HCT116 (cell line): ENCODE measurements around the gene STK32C. TPM values are rescaled to one million over a fixed set of nuclear protein-coding genes. Genes with fewer than 3 reads are reported as not detected.
A peak's percentile ranks its signal among the peaks of the same experiment; 100 is the strongest.

ENCODE experiments used
- ATAC-seq: fragments of 200-7000 bp; cut with Tn5 transposase; 2 replicates; pipeline ENCODE4 v1.9.1; 2020; ENCODE audit warnings: mild to moderate bottlenecking, moderate library complexity
- BruUV-seq: library from RNA; stranded (reverse); fragments of 400-500 nt; replicated peaks from 2 replicates; lab custom pipeline; 2021; lab: Mats Ljungman, UMichigan
- CTCF ChIA-PET: fragments of 300-600 bp; sonication (Branson Sonifier 250); formaldehyde crosslinking; loops from one replicate; lab custom pipeline; 2021; ENCODE audit warnings: antibody characterized with exemption; lab: Charles Lee
- POLR2A ChIA-PET: fragments of 300-600, 350-600 bp; sonication (Branson Sonifier 250); formaldehyde crosslinking; loops from one replicate; lab custom pipeline; 2021; ENCODE audit warnings: antibody characterized with exemption; lab: Charles Lee
- RAD21 ChIA-PET, 2 experiments: fragments of 300-600 bp; sonication (Branson Sonifier 250); formaldehyde crosslinking; loops; one replicate each; lab custom pipeline; 2023; ENCODE audit warnings: low total read pairs in 2 of 2; ENCODE audit not compliant: uncharacterized antibody in 2 of 2, unreplicated experiment in 2 of 2, low non-redundant PET in 1 of 2; lab: Charles Lee
- DNase-seq: peaks from one replicate; pipeline ENCODE4 v3.0.0-alpha.2; 2010; ENCODE audit warnings: low read depth, low spot score
- H2AFZ ChIP-seq: fragments of 200-600 bp; shearing (Covaris generic), sonication (generic); 2 replicates; pipeline ENCODE4 v1.6.1; 2017; ENCODE audit warnings: low read depth, mixed run types, mixed read lengths, antibody characterized with exemption, low read length; ENCODE audit not compliant: poor library complexity, severe bottlenecking
- H3K27ac ChIP-seq: 2 replicates; pipeline ENCODE4 v1.5.1; 2012; ENCODE audit warnings: low read depth, low read length
- H3K27me3 ChIP-seq: fragments of 200-600 bp; sonication (generic); 2 replicates; pipeline ENCODE4 v1.6.1; 2016; ENCODE audit warnings: mixed run types, low read length, mixed read lengths; ENCODE audit not compliant: insufficient read depth
- H3K36me3 ChIP-seq, 2 experiments: fragments of 200-500 bp in 1 of 2; fragments of 200-600 bp in 1 of 2; sonication (Bioruptor generic) in 1 of 2; sonication (generic) in 1 of 2; 2 replicates each; pipeline versions ENCODE4 v1.5.1 to v1.6.1; 2014 to 2016; ENCODE audit warnings: low read length in 2 of 2, inconsistent platforms in 1 of 2, mixed read lengths in 1 of 2, mixed run types in 1 of 2; ENCODE audit not compliant: insufficient read depth in 2 of 2, control insufficient read depth in 1 of 2
- H3K4me1 ChIP-seq, 2 experiments: fragments of 200-600 bp in 1 of 2; sonication (generic) in 1 of 2; 2 replicates each; pipeline versions ENCODE4 v1.5.1 to v1.6.1; 2012 to 2017; ENCODE audit warnings: low read length in 2 of 2, inconsistent platforms in 1 of 2, mild to moderate bottlenecking in 1 of 2, mixed read lengths in 1 of 2, mixed run types in 1 of 2, moderate library complexity in 1 of 2; ENCODE audit not compliant: insufficient read depth in 2 of 2, control insufficient read depth in 1 of 2
- H3K4me2 ChIP-seq: fragments of 200-600 bp; sonication (generic); 2 replicates; pipeline ENCODE4 v1.6.1; 2017; ENCODE audit warnings: mixed run types, low read length, mixed read lengths
- H3K4me3 ChIP-seq, 2 experiments: fragments of 200-600 bp in 1 of 2; sonication (generic) in 1 of 2; replicated peaks in 1 of 2; 2 replicates each; pipeline ENCODE4 v1.5.1; 2011 to 2016; ENCODE audit warnings: low read length in 2 of 2, control low read depth in 1 of 2, low read depth in 1 of 2, mild to moderate bottlenecking in 1 of 2, mixed read lengths in 1 of 2, mixed run types in 1 of 2
- H3K79me2 ChIP-seq: fragments of 200-600 bp; sonication (generic); 2 replicates; pipeline ENCODE4 v1.6.1; 2017; ENCODE audit warnings: mild to moderate bottlenecking, mixed run types, low read length, moderate library complexity, mixed read lengths; ENCODE audit not compliant: insufficient read depth
- H3K9ac ChIP-seq: fragments of 200-600 bp; sonication (generic); 2 replicates; pipeline ENCODE4 v1.6.1; 2016; ENCODE audit warnings: low read length, mixed read lengths
- H3K9me2 ChIP-seq: fragments of 200-600 bp; sonication (generic), shearing (Covaris generic); 2 replicates; pipeline ENCODE4 v1.6.1; 2017; ENCODE audit warnings: mixed run types, mild to moderate bottlenecking, moderate library complexity; ENCODE audit not compliant: insufficient read depth
- H3K9me3 ChIP-seq, 2 experiments: fragments of 200-500 bp in 1 of 2; fragments of 200-600 bp in 1 of 2; sonication (Bioruptor generic) in 1 of 2; sonication (generic) in 1 of 2; 2 replicates each; pipeline ENCODE4 v1.6.1; 2014 to 2017; ENCODE audit warnings: low read length in 2 of 2, mixed read lengths in 2 of 2, inconsistent platforms in 1 of 2, low read depth in 1 of 2, mild to moderate bottlenecking in 1 of 2, mixed run types in 1 of 2, moderate library complexity in 1 of 2; ENCODE audit not compliant: control insufficient read depth in 1 of 2, insufficient read depth in 1 of 2
- H4K20me1 ChIP-seq: fragments of 200-600 bp; sonication (generic), shearing (Covaris generic); 2 replicates; pipeline ENCODE4 v1.6.1; 2017; ENCODE audit warnings: mixed run types, mild to moderate bottlenecking, moderate library complexity; ENCODE audit not compliant: insufficient read depth
- CEBPB ChIP-seq: IDR thresholded peaks from 2 replicates; pipeline ENCODE4 v1.6.1; 2012; ENCODE audit warnings: low read depth
- EZH2 ChIP-seq: fragments of 200-600 bp; sonication (generic); IDR thresholded peaks from 2 replicates; pipeline ENCODE4 v1.6.1; 2017; ENCODE audit warnings: antibody characterized with exemption, mixed run types
- FOSL1 ChIP-seq: IDR thresholded peaks from 2 replicates; pipeline ENCODE4 v1.6.1; 2012; ENCODE audit warnings: low read depth
- JUND ChIP-seq: IDR thresholded peaks from 2 replicates; pipeline ENCODE4 v1.6.1; 2012
- MAX ChIP-seq: IDR thresholded peaks from 2 replicates; pipeline ENCODE4 v1.6.1; 2012
- POLR2AphosphoS5 ChIP-seq: IDR thresholded peaks from 2 replicates; pipeline ENCODE4 v1.6.1; 2011; ENCODE audit warnings: mild to moderate bottlenecking, low read depth, low read length, moderate library complexity
- SIN3A ChIP-seq: IDR thresholded peaks from 2 replicates; pipeline ENCODE4 v1.6.1; 2012; ENCODE audit warnings: low read depth
- SP1 ChIP-seq: IDR thresholded peaks from 2 replicates; pipeline ENCODE4 v1.6.1; 2012; ENCODE audit warnings: low read depth
- TCF7L2 ChIP-seq: IDR thresholded peaks from 2 replicates; pipeline ENCODE4 v1.7.0; 2011; ENCODE audit warnings: borderline replicate concordance, inconsistent platforms; ENCODE audit not compliant: insufficient read depth, insufficient read length; ENCODE audit errors: extremely low read depth
- YY1 ChIP-seq: IDR thresholded peaks from 2 replicates; pipeline ENCODE4 v1.6.1; 2011; ENCODE audit warnings: low read length, low read depth, moderate library complexity, mild to moderate bottlenecking; ENCODE audit not compliant: insufficient replicate concordance; ENCODE audit errors: extremely low read depth
- ZFX ChIP-seq: fragments of 450-650 bp; IDR thresholded peaks from 2 replicates; pipeline ENCODE4 v1.6.1; 2017
- ZNF274 ChIP-seq: fragments of 200-500 bp; sonication (Bioruptor generic); IDR thresholded peaks from 2 replicates; pipeline ENCODE4 v1.6.1; 2014; ENCODE audit warnings: mild to moderate bottlenecking, low read depth, low read length, inconsistent platforms
- intact Hi-C: fragments of 100-400 bp; cut with micrococcal nuclease; formaldehyde crosslinking; loops from 2 replicates; pipeline ENCODE4 v1.10.0; 2022
- total RNA-seq: library from RNA; stranded (reverse); gene quantifications from one replicate; pipeline ENCODE4 v1.2.1, GENCODE V29; 2021; ENCODE audit not compliant: unreplicated experiment
- TF ChIP-seq, protein P1 (sequence below): IDR thresholded peaks from 2 replicates; pipeline ENCODE4 v1.6.1; 2012

The STK32C gene
- total RNA-seq, 1 experiment from 2014 or later, result 29.7 TPM

- H2AFZ ChIP-seq, result no peak overlapping the region
- H3K36me3 ChIP-seq, result no peaks in the 10 kb centered on the region
- intact Hi-C loops, result no loop called here
- no peaks in the 10 kb centered on the region for H3K9me3 ChIP-seq
- CTCF ChIA-PET, result no interaction called here
- RAD21 ChIA-PET, result no interaction called here
- H3K27me3 ChIP-seq, result no peaks in the 10 kb centered on the region
- BruUV-seq, result no TSS peak
- POLR2A ChIA-PET, result no interaction called here
- no peak for DNase-seq
- no peaks in the 10 kb centered on the region for H3K9me2 ChIP-seq
- H3K27ac ChIP-seq, result no peak overlapping the region
- no peaks in the 10 kb centered on the region for H3K79me2 ChIP-seq
- H3K4me3 ChIP-seq, result no peak overlapping the region
- H4K20me1 ChIP-seq, result no peaks in the 10 kb centered on the region
- H3K4me2 ChIP-seq, result no peak overlapping the region
- peak; percentile 73 for ATAC-seq
- TF ChIP-seq EZH2 (no peak), FOSL1 (no peak), MAX (no peak), CEBPB (no peak), POLR2AphosphoS5 (no peak), SP1 (no peak), ZFX (no peak), ZNF274 (no peak), TCF7L2 (no peak), JUND (no peak), SIN3A (no peak), YY1 (no peak)
- TF ChIP-seq, protein P1, sequence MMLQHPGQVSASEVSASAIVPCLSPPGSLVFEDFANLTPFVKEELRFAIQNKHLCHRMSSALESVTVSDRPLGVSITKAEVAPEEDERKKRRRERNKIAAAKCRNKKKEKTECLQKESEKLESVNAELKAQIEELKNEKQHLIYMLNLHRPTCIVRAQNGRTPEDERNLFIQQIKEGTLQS, result no peak
- H3K9ac ChIP-seq, result no peak overlapping the region
- H3K4me1 ChIP-seq, result no peaks in the 10 kb centered on the region; a peak in 1 of 4 replicates
Measured at GRCh38 chr10:132257271-132257670, 50.5 kb downstream of the STK32C start.
